ENCODE data around the gene ADCYAP1R1. TPM values are rescaled to one million over a fixed set of nuclear protein-coding genes. Genes with fewer than 3 reads are reported as not detected.

Gene ADCYAP1R1
- total RNA-seq, 1 experiment from 2014 or later, result 0.12 TPM

GRCh38 chr7:31104361-31105255, 52.5 kb downstream of the ADCYAP1R1 start:
- no peak overlapping the region for H3K9ac ChIP-seq (ENCODE audit: low read length)
- no TSS peak for BruUV-seq (replicated peaks)
- ATAC-seq (no peak), DNase-seq (ENCODE audit: low read depth, low spot score) (no peak)
- H3K9me2 ChIP-seq (ENCODE audit: insufficient read depth), result no peaks in the 10 kb centered on the region
- H3K4me3 ChIP-seq (replicated peaks in 1 of 2; ENCODE audit: low read depth in 1 of 2, low read length in 2 of 2), result no peak overlapping the region
- H3K9me3 ChIP-seq (ENCODE audit: control insufficient read depth in 1 of 2, insufficient read depth in 1 of 2, low read depth in 1 of 2, low read length in 2 of 2), result no peaks in the 10 kb centered on the region
- ChIA-PET CTCF (no interaction called here), RAD21 (ENCODE audit: low non-redundant PET in 1 of 2, low total read pairs in 2 of 2, uncharacterized antibody in 2 of 2, unreplicated experiment in 2 of 2) (no interaction called here), POLR2A (no interaction called here)
- no peak for TF ChIP-seq ZBTB33 (IDR thresholded peaks at IDR 0.05; ENCODE audit: extremely low read depth, insufficient replicate concordance, low read length)
- no peak for TF ChIP-seq SRF (IDR thresholded peaks at IDR 0.05; ENCODE audit: low read depth)
- no peak overlapping the region for H3K27ac ChIP-seq (ENCODE audit: low read depth, low read length)
- H3K79me2 ChIP-seq (ENCODE audit: insufficient read depth, low read length), result no peaks in the 10 kb centered on the region
- H3K4me2 ChIP-seq (ENCODE audit: low read length), result no peak overlapping the region
- no peaks in the 10 kb centered on the region for H3K36me3 ChIP-seq (ENCODE audit: control insufficient read depth in 1 of 2, insufficient read depth in 2 of 2, low read length in 2 of 2)
- intact Hi-C loops (cut with micrococcal nuclease), result no loop called here
- H4K20me1 ChIP-seq (ENCODE audit: insufficient read depth), result no peaks in the 10 kb centered on the region
- H3K27me3 ChIP-seq (ENCODE audit: insufficient read depth, low read length), result peaks cover 51% of the 10 kb centered on the region
- H2AFZ ChIP-seq (ENCODE audit: low read depth, low read length, poor library complexity, severe bottlenecking), result no peak overlapping the region
- no peaks in the 10 kb centered on the region for H3K4me1 ChIP-seq (ENCODE audit: control insufficient read depth in 1 of 2, insufficient read depth in 2 of 2, low read length in 2 of 2)

GRCh38 chr7:31105256-31105950, 53.3 kb downstream of the ADCYAP1R1 start:
- H3K4me3 ChIP-seq (replicated peaks in 1 of 2; ENCODE audit: low read depth in 1 of 2, low read length in 2 of 2), result no peak overlapping the region
- POLR2A ChIA-PET, result interaction anchor here (1.2 kb wide), 1 partner anchor 15 kb away, joined by 3 read pairs; no protein-coding TSS in a partner anchor
- no peak overlapping the region for H3K27ac ChIP-seq (ENCODE audit: low read depth, low read length)
- H3K36me3 ChIP-seq (ENCODE audit: control insufficient read depth in 1 of 2, insufficient read depth in 2 of 2, low read length in 2 of 2), result no peaks in the 10 kb centered on the region
- H3K9me3 ChIP-seq (ENCODE audit: control insufficient read depth in 1 of 2, insufficient read depth in 1 of 2, low read depth in 1 of 2, low read length in 2 of 2), result no peaks in the 10 kb centered on the region
- no peak for ATAC-seq
- H3K9me2 ChIP-seq (ENCODE audit: insufficient read depth), result no peaks in the 10 kb centered on the region
- RAD21 ChIA-PET (ENCODE audit: low non-redundant PET in 1 of 2, low total read pairs in 2 of 2, uncharacterized antibody in 2 of 2, unreplicated experiment in 2 of 2), result no interaction called here
- CTCF ChIA-PET, result no interaction called here
- no peak overlapping the region for H3K4me2 ChIP-seq (ENCODE audit: low read length)
- intact Hi-C loops (cut with micrococcal nuclease), result no loop called here
- no peak overlapping the region for H2AFZ ChIP-seq (ENCODE audit: low read depth, low read length, poor library complexity, severe bottlenecking)
- H3K79me2 ChIP-seq (ENCODE audit: insufficient read depth, low read length), result no peaks in the 10 kb centered on the region
- DNase-seq (ENCODE audit: low read depth, low spot score), result no peak
- no TSS peak for BruUV-seq (replicated peaks)
- TF ChIP-seq SRF (IDR thresholded peaks at IDR 0.05; ENCODE audit: low read depth) (no peak), ELF1 (IDR thresholded peaks at IDR 0.05; ENCODE audit: borderline replicate concordance, low read depth) (no peak), CTCF (IDR thresholded peaks at IDR 0.05 in 2 of 3, conservative IDR thresholded peaks at IDR 0.05 in 1 of 3; ENCODE audit: borderline replicate concordance in 1 of 3, insufficient read depth in 1 of 3, low read depth in 2 of 3, low read length in 2 of 3) (no peak)
- H3K4me1 ChIP-seq (ENCODE audit: control insufficient read depth in 1 of 2, insufficient read depth in 2 of 2, low read length in 2 of 2), result no peaks in the 10 kb centered on the region
- no peaks in the 10 kb centered on the region for H4K20me1 ChIP-seq (ENCODE audit: insufficient read depth)
- peaks cover 49% of the 10 kb centered on the region for H3K27me3 ChIP-seq (ENCODE audit: insufficient read depth, low read length)
- H3K9ac ChIP-seq (ENCODE audit: low read length), result no peak overlapping the region

Measured in HCT116 (cell line).